Measurements from ENCODE around the gene NR1I2.

DNA sequence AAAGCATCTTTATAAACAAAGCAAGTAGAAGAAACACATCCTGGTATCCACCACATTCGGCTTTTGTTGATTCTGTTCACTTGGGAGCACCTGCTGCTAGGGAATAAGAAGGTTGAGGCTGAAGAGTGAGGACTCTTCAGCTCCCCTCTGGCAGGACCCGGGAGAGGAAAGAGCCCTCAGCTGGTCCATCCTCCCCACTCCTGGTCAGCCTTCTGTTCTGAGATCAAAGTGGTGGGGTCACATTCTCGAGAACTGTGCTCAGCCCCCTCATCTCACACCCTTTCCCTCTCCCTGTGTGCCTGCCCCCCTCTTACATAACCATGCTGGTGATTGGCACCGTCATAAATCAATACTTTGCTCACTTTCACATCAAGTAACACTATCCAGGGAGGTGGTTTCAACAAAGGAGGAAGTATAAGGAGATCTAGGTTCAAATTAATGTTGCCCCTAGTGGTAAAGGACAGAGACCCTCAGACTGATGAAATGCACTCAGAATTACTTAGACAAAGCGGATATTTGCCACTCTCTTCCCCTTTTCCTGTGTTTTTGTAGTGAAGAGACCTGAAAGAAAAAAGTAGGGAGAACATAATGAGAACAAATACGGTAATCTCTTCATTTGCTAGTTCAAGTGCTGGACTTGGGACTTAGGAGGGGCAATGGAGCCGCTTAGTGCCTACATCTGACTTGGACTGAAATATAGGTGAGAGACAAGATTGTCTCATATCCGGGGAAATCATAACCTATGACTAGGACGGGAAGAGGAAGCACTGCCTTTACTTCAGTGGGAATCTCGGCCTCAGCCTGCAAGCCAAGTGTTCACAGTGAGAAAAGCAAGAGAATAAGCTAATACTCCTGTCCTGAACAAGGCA, at the start of gene NR1I2:
- no peak for TF ChIP-seq POLR2A (IDR thresholded peaks at IDR 0.05; ENCODE audit: low read depth)
- TF ChIP-seq POLR2AphosphoS5 (IDR thresholded peaks at IDR 0.05): no peak
- TF ChIP-seq EP300 (IDR thresholded peaks at IDR 0.05): no peak

All from esophagus muscularis mucosa (tissue), 3 donors.